Activated CD4-positive, alpha-beta T cell treated with anti-CD3 and anti-CD28 coated beads, Interleukin-2, amount 50 U/mL, for 16 hours (primary cell): Measurements from ENCODE around the gene SUSD3.

Source experiments
- DNase-seq: peaks from one replicate; pipeline ENCODE4 v3.0.0-alpha.2; 2020

Gene SUSD3

GRCh38 chr9:93053781-93054331 lies 4.6 kb upstream of the SUSD3 start:
- DNase-seq: no peak

- no peak for DNase-seq
Observed at GRCh38 chr9:93054758-93055704, 3.5 kb upstream of the SUSD3 start.

- no peak for DNase-seq
Observed at GRCh38 chr9:93057042-93057702, 1.3 kb upstream of the SUSD3 start.

DNA sequence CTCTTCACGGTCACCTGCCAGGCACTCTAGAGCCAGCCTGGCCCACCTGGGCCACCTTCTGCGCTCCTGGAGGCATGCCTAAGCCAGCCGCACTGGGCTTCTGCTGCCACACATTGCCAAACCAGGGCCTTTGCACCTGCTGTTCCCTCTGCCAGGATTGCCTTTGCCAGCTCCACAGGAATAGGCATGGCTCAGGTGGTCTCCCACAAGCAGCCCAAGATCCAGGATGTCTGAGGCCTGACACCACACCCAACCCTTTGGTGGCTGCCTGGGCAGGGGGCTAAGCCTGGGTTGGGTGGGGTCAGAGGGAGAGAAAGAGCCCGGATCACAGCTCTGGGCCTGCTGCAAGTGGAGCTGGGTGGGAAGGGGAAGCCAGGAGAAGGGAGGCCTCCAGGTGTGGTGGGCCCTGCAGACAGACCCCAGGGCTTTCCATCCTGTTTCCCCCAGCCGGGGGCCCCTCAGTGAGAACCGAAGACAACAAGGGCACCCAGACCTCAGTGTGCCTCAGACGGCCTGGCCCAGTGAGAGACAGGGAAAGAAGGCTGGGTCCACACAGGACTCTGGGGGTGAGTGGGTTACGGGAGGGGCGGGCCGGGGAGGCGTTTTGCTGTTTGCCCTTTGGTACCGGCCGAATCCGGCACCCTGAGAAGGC lies 672 bp upstream of the SUSD3 start:
- no peak for DNase-seq

GRCh38 chr9:93059011-93059714 lies 662 bp downstream of the SUSD3 start:
- DNase-seq: peak; percentile 34

DNA sequence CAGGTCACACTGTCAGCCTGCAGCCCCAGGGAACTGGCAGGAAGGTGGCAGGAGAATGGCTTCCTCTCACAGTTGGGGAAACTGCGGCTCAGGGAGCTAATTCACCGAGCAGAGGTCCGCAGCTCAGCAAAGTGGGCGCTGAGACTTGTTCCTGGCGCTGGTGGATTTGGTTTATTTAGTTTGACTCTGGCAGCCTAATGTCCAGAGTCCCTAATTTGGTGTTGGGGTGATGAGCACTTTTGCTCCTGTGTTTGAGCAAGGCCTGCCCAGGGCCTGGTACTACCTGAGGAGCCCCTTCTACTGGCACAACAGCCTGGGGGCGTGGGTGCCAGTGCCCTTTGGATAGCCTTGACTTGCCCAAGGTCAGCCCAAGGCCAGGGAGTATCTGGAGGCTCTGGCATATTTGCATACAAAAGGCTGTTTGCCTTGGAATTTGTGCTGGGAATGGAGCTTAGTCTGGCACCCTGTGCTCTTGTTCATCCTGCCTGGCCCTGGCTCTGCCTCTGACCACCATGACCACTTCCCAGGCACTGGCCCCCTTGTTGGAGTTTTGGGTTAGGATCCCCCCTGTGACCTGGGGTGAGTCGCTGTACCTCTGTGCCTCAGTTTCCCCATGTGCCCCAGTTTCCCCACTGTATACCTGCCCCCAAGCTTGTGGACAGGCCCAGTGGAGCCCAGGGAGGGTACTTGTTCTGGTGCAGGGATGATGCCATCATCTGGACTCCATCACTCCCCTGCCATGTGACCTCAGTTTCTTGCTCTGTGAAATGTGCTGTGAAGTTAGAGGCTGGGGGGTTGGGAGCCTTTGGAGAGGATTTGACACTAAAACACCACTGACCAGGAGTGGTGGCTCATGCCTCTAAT lies 1.4 kb downstream of the SUSD3 start:
- DNase-seq: no peak

GRCh38 chr9:93060746-93061259 lies 2.3 kb downstream of the SUSD3 start:
- peak; percentile 53 for DNase-seq

- no peak for DNase-seq
Observed at GRCh38 chr9:93061260-93061751, 2.8 kb downstream of the SUSD3 start.

DNA sequence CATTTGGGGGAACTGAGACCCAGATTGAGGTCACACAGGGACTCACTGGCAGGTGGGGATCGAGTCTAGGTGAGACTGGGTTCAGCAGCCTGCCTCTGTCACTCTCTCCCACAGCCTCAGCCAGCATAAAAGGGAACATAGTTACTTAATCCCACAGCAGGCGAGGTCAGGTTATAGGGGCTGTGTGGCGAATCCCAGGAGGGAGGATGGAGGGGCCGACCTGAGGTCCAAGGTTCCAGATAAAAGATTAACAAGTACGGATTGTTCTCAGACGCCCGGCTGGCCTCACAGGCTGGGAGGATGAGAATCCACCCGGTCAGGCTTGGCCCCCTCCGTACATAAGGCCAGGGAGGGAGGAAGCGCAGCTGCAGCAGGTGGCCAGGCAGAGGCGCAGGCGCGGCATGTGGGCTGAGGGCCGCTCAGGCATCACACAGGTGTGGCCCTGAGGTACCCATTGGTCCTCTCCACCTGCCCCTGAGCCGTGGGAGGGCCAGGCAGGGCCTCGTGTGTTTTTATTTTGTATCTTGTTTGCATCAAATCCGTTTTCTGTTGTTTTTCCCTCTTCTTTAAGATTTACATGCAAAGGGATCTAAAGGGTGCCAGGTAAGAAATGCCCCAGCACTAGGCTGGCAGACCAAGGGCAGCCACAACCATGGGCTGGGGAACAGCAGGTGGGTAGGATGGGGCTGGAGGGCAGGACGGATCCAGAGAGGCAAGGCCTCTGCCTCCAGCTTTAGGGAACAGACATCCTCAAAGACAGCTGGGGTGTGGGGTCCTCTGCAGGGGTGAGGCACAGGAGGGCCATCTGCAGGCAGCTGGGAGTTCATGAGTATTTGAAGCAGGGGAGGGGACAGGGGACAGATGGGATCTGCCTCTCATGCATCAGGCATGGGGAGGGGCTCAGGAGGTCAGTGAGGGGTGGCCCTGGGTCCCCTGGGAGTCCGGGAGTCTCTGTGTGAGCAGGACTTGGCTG lies 3.6 kb downstream of the SUSD3 start:
- DNase-seq: no peak

- DNase-seq: peak; percentile 97
Observed at GRCh38 chr9:93064392-93065134, 6.1 kb downstream of the SUSD3 start.

GRCh38 chr9:93065135-93065720 lies 6.7 kb downstream of the SUSD3 start:
- DNase-seq: no peak

DNA sequence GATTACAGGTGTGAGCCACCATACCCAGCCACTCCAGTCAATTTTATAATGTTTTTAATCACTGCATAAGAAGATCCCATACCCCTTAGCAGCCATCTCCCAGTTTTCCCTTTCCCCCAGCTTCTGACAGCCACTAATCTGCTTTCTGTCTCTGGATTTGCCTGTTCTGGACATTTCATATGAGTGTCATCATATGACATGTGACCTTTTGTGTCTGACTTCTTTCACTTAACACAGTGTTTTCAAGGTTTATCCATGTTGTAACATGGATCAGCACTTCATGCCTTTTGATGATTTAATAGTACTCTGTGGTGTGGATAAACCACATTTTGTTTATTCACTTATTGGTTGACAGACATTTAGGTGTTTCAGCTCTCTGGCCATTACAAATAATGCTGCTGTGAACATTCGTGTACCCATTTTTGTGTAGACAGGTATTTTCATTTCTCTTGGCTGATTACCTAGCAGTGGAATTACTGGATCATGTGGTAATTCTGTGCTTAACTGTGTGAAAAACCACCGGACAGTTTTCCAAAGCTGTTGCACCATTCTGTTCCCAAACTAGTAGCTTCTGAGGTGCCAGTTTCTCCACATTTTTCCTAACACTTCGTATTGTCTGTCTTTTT lies 8.6 kb downstream of the SUSD3 start:
- DNase-seq: no peak

GRCh38 chr9:93068956-93069355 lies 10.5 kb downstream of the SUSD3 start:
- no peak for DNase-seq

- DNase-seq: no peak
Observed at GRCh38 chr9:93071464-93071863, 13.0 kb downstream of the SUSD3 start.

- DNase-seq: no peak
Observed at GRCh38 chr9:93072383-93072795, 13.9 kb downstream of the SUSD3 start.

DNA sequence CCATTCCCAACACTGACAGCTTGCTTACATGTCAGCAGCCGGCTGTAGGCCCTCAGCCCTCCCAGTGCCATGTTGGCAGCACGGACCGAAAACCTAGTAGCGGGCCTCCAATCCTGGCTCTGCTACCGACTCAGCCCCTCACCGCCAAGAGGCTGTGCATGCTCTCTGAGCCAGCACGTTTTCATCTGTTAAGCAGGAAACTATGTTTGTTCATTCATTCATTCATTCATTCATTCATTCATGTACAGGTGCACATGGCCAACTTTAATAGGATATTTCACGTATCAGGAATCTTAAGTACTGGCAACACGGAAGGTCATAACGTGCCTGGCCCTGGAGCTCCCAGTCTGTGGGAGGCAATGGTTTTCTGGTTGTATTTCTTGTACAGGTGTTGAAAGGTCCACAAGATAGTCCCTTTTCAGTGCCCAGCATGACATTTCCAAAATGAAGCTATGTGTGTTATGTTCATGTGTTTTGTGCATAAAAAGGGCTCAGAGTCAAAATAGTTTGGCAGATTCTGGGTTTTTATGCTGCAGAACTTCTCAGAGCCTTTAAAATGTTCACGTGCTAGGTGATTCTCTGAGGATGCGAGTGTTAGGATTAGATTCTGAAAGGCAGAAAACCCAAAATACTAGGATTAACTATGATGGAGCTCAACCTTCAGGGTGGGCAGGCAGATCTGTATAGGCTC lies 17.7 kb downstream of the SUSD3 start:
- DNase-seq: no peak

- no peak for DNase-seq
Observed at GRCh38 chr9:93076792-93077128, 18.3 kb downstream of the SUSD3 start.

GRCh38 chr9:93077367-93077766 lies 18.9 kb downstream of the SUSD3 start:
- no peak for DNase-seq
